MCF 10A (cell line): ENCODE data around the gene FGF14. TPM values are rescaled to one million over a fixed set of nuclear protein-coding genes. Genes with fewer than 3 reads are reported as not detected.

Experiments used
- BruUV-seq: library from RNA; stranded (reverse); fragments of 400-500 nt; replicated peaks from 2 replicates; lab custom pipeline; 2021; lab: Mats Ljungman, UMichigan
- CTCF ChIA-PET: fragments of 300-600 bp; sonication (Branson Sonifier 250); formaldehyde crosslinking; extraction: SDS; loops from one replicate; lab custom pipeline; 2021; ENCODE audit warnings: antibody characterized with exemption, inconsistent platforms; lab: Yijun Ruan, JAX
- POLR2A ChIA-PET: fragments of 300-600, 350-650 bp; sonication (Branson Sonifier 250); formaldehyde crosslinking; extraction: SDS; loops from one replicate; lab custom pipeline; 2020; ENCODE audit warnings: antibody characterized with exemption, inconsistent platforms; lab: Yijun Ruan, JAX
- DNase-seq: peaks from one replicate; pipeline ENCODE4 v3.0.0-alpha.2; 2018; ENCODE audit not compliant: unreplicated experiment
- H3K27ac Mint-ChIP-seq: one replicate; pipeline ENCODE4 v1.8.0; 2022; ENCODE audit warnings: mild to moderate bottlenecking, low read depth, mixed read lengths; ENCODE audit not compliant: unreplicated experiment
- H3K27me3 Mint-ChIP-seq: one replicate; pipeline ENCODE4 v1.8.0; 2022; ENCODE audit warnings: mixed read lengths; ENCODE audit not compliant: insufficient read depth, unreplicated experiment
- H3K36me3 Mint-ChIP-seq: one replicate; pipeline ENCODE4 v1.8.0; 2022; ENCODE audit warnings: mild to moderate bottlenecking, moderate library complexity, mixed read lengths; ENCODE audit not compliant: insufficient read depth, unreplicated experiment
- H3K4me1 Mint-ChIP-seq: one replicate; pipeline ENCODE4 v1.8.0; 2022; ENCODE audit warnings: mixed read lengths; ENCODE audit not compliant: insufficient read depth, unreplicated experiment
- H3K4me3 Mint-ChIP-seq: one replicate; pipeline ENCODE4 v1.8.0; 2022; ENCODE audit warnings: mild to moderate bottlenecking, moderate library complexity, mixed read lengths; ENCODE audit not compliant: unreplicated experiment
- H3K9me3 Mint-ChIP-seq: one replicate; pipeline ENCODE4 v1.8.0; 2022; ENCODE audit warnings: mixed read lengths; ENCODE audit not compliant: unreplicated experiment
- CTCF ChIP-seq: fragments of 200-600 bp; IDR thresholded peaks from one replicate; pipeline ENCODE4 v1.8.0; 2022; ENCODE audit warnings: antibody characterized with exemption, mild to moderate bottlenecking; ENCODE audit not compliant: unreplicated experiment
- intact Hi-C: fragments of 100-400 bp; cut with micrococcal nuclease; formaldehyde crosslinking; loops from 2 replicates; pipeline ENCODE4 v1.14.1; 2022
- total RNA-seq: library from RNA; stranded (reverse); gene quantifications from 2 replicates; pipeline ENCODE4 v1.2.3, GENCODE V29; 2022

Gene FGF14
- total RNA-seq, 1 experiment from 2014 or later = not detected

GRCh38 chr13:102347490-102347889 lies 54.4 kb downstream of the FGF14 start:
- DNase-seq = no peak
- Mint-ChIP-seq H3K4me1 (no peaks in the 10 kb centered on the region), H3K9me3 (no peaks in the 10 kb centered on the region), H3K27me3 (no peaks in the 10 kb centered on the region), H3K27ac (no peak overlapping the region), H3K4me3 (no peak overlapping the region), H3K36me3 (no peaks in the 10 kb centered on the region)
- no TSS peak for BruUV-seq
- intact Hi-C loops = no loop called here
- POLR2A ChIA-PET = no interaction called here
- TF ChIP-seq CTCF = no peak
- CTCF ChIA-PET = no interaction called here

- H3K36me3 Mint-ChIP-seq = no peaks in the 10 kb centered on the region
- no peak for DNase-seq
- ChIA-PET CTCF (no interaction called here), POLR2A (no interaction called here)
- TF ChIP-seq CTCF = no peak
- no TSS peak for BruUV-seq
- intact Hi-C loops = no loop called here
- H3K27ac Mint-ChIP-seq = no peak overlapping the region
- no peaks in the 10 kb centered on the region for H3K4me1 Mint-ChIP-seq
- no peaks in the 10 kb centered on the region for H3K27me3 Mint-ChIP-seq
- no peaks in the 10 kb centered on the region for H3K9me3 Mint-ChIP-seq
- no peak overlapping the region for H3K4me3 Mint-ChIP-seq
Observed at GRCh38 chr13:102346769-102347168, 55.1 kb downstream of the FGF14 start.

- BruUV-seq = no TSS peak
- ChIA-PET POLR2A (no interaction called here), CTCF (interaction anchor here (0.6 kb wide), 2 partner anchors 92 to 995 kb away, joined by 3 read pairs; no protein-coding TSS in a partner anchor)
- Mint-ChIP-seq H3K27ac (no peak overlapping the region), H3K4me1 (no peaks in the 10 kb centered on the region), H3K9me3 (no peaks in the 10 kb centered on the region), H3K36me3 (no peaks in the 10 kb centered on the region), H3K27me3 (no peaks in the 10 kb centered on the region), H3K4me3 (no peak overlapping the region)
- intact Hi-C loops = no loop called here
- DNase-seq = no peak
- TF ChIP-seq CTCF = no peak
Observed at GRCh38 chr13:102344410-102344809, 57.4 kb downstream of the FGF14 start.

GRCh38 chr13:102333320-102334198 lies 68.3 kb downstream of the FGF14 start:
- intact Hi-C loops = no loop called here
- DNase-seq = no peak
- POLR2A ChIA-PET = no interaction called here
- Mint-ChIP-seq H3K36me3 (no peaks in the 10 kb centered on the region), H3K4me1 (no peaks in the 10 kb centered on the region), H3K27ac (no peak overlapping the region), H3K27me3 (no peaks in the 10 kb centered on the region), H3K4me3 (no peak overlapping the region), H3K9me3 (no peaks in the 10 kb centered on the region)
- TF ChIP-seq CTCF = no peak
- BruUV-seq = no TSS peak
- CTCF ChIA-PET = no interaction called here
